BLaER1 (cell line): Measurements from ENCODE around the gene SDCCAG8.

Source experiments
- H3K27ac ChIP-seq: shearing (Covaris generic); formaldehyde crosslinking; 2 replicates; pipeline ENCODE4 v1.8.1; 2022
- H3K27me3 ChIP-seq: shearing (Covaris generic); formaldehyde crosslinking; 2 replicates; pipeline ENCODE4 v1.8.1; 2022
- H3K36me3 ChIP-seq: shearing (Covaris generic); formaldehyde crosslinking; 2 replicates; pipeline ENCODE4 v1.8.1; 2022
- H3K4me1 ChIP-seq: shearing (Covaris generic); formaldehyde crosslinking; 2 replicates; pipeline ENCODE4 v1.8.1; 2022
- H3K4me2 ChIP-seq: shearing (Covaris generic); formaldehyde crosslinking; 2 replicates; pipeline ENCODE4 v1.8.1; 2022
- H3K4me3 ChIP-seq: shearing (Covaris generic); formaldehyde crosslinking; 2 replicates; pipeline ENCODE4 v1.8.1; 2022
- H3K9ac ChIP-seq: shearing (Covaris generic); formaldehyde crosslinking; 2 replicates; pipeline ENCODE4 v1.8.1; 2022
- H3K9me3 ChIP-seq: shearing (Covaris generic); formaldehyde crosslinking; 2 replicates; pipeline ENCODE4 v1.8.1; 2022
- H4K20me1 ChIP-seq: shearing (Covaris generic); formaldehyde crosslinking; 2 replicates; pipeline ENCODE4 v1.8.1; 2022
- Cebpa-rat ChIP-seq: shearing (Covaris generic); IDR thresholded peaks from 2 replicates; pipeline ENCODE4 v1.8.1; 2022

The SDCCAG8 gene

GRCh38 chr1:243513726-243514491 lies 258.1 kb downstream of the SDCCAG8 start:
- no peaks in the 10 kb centered on the region for H4K20me1 ChIP-seq
- TF ChIP-seq Cebpa-rat: no peak
- H3K36me3 ChIP-seq: peaks cover 22% of the 10 kb centered on the region
- no peak overlapping the region for H3K27ac ChIP-seq
- H3K9ac ChIP-seq: no peak overlapping the region
- peak overlapping the region; percentile 82 for H3K4me2 ChIP-seq
- H3K4me1 ChIP-seq: peaks cover 35% of the 10 kb centered on the region
- H3K4me3 ChIP-seq: no peak overlapping the region
- peaks cover 14% of the 10 kb centered on the region for H3K9me3 ChIP-seq
- H3K27me3 ChIP-seq: no peaks in the 10 kb centered on the region

- H3K9ac ChIP-seq: no peak overlapping the region
- H3K36me3 ChIP-seq: peaks cover 22% of the 10 kb centered on the region
- no peak for TF ChIP-seq Cebpa-rat
- no peaks in the 10 kb centered on the region for H4K20me1 ChIP-seq
- no peak overlapping the region for H3K27ac ChIP-seq
- peaks cover 26% of the 10 kb centered on the region for H3K4me1 ChIP-seq
- peaks cover 14% of the 10 kb centered on the region for H3K9me3 ChIP-seq
- no peak overlapping the region for H3K4me3 ChIP-seq
- H3K4me2 ChIP-seq: no peak overlapping the region
- no peaks in the 10 kb centered on the region for H3K27me3 ChIP-seq
Measured at GRCh38 chr1:243514927-243515326, 259.1 kb downstream of the SDCCAG8 start.

GRCh38 chr1:243520831-243521230 lies 265.0 kb downstream of the SDCCAG8 start:
- TF ChIP-seq Cebpa-rat: no peak
- Histone ChIP-seq H3K4me2 (no peak overlapping the region), H3K36me3 (peaks cover 16% of the 10 kb centered on the region), H3K4me1 (peaks cover 7% of the 10 kb centered on the region; the same call in 1 of the 2 replicates), H3K27ac (no peak overlapping the region), H3K9me3 (peaks cover 14% of the 10 kb centered on the region), H4K20me1 (no peaks in the 10 kb centered on the region), H3K27me3 (no peaks in the 10 kb centered on the region), H3K4me3 (no peak overlapping the region), H3K9ac (no peak overlapping the region)

GRCh38 chr1:243523766-243524165 lies 267.9 kb downstream of the SDCCAG8 start:
- H3K36me3 ChIP-seq: peaks cover 11% of the 10 kb centered on the region
- no peak overlapping the region for H3K27ac ChIP-seq
- H3K4me2 ChIP-seq: no peak overlapping the region
- H3K9ac ChIP-seq: no peak overlapping the region
- H3K9me3 ChIP-seq: no peaks in the 10 kb centered on the region
- H3K27me3 ChIP-seq: no peaks in the 10 kb centered on the region
- no peaks in the 10 kb centered on the region for H4K20me1 ChIP-seq
- no peak overlapping the region for H3K4me3 ChIP-seq
- TF ChIP-seq Cebpa-rat: no peak
- peaks cover 7% of the 10 kb centered on the region; the same call in 1 of the 2 replicates for H3K4me1 ChIP-seq

GRCh38 chr1:243525085-243525487 lies 269.2 kb downstream of the SDCCAG8 start:
- H4K20me1 ChIP-seq: no peaks in the 10 kb centered on the region
- H3K4me2 ChIP-seq: no peak overlapping the region
- peaks cover 7% of the 10 kb centered on the region; the same call in 1 of the 2 replicates for H3K4me1 ChIP-seq
- H3K27ac ChIP-seq: no peak overlapping the region
- no peak for TF ChIP-seq Cebpa-rat
- H3K9ac ChIP-seq: no peak overlapping the region
- no peaks in the 10 kb centered on the region for H3K9me3 ChIP-seq
- peaks cover 11% of the 10 kb centered on the region for H3K36me3 ChIP-seq
- H3K27me3 ChIP-seq: no peaks in the 10 kb centered on the region
- H3K4me3 ChIP-seq: no peak overlapping the region

GRCh38 chr1:243526180-243526579 lies 270.3 kb downstream of the SDCCAG8 start:
- TF ChIP-seq Cebpa-rat: no peak
- Histone ChIP-seq H3K4me1 (peaks cover 7% of the 10 kb centered on the region; the same call in 1 of the 2 replicates), H3K4me3 (no peak overlapping the region), H3K27me3 (no peaks in the 10 kb centered on the region), H3K27ac (no peak overlapping the region), H3K4me2 (no peak overlapping the region), H4K20me1 (no peaks in the 10 kb centered on the region), H3K9ac (no peak overlapping the region), H3K9me3 (no peaks in the 10 kb centered on the region), H3K36me3 (peaks cover 11% of the 10 kb centered on the region)

- no peak for TF ChIP-seq Cebpa-rat
- no peak overlapping the region for H3K4me2 ChIP-seq
- H3K36me3 ChIP-seq: peaks cover 8% of the 10 kb centered on the region
- no peaks in the 10 kb centered on the region for H3K27me3 ChIP-seq
- no peak overlapping the region for H3K4me3 ChIP-seq
- no peak overlapping the region for H3K27ac ChIP-seq
- peaks cover 7% of the 10 kb centered on the region for H3K4me1 ChIP-seq
- H3K9me3 ChIP-seq: no peaks in the 10 kb centered on the region
- H3K9ac ChIP-seq: no peak overlapping the region
- H4K20me1 ChIP-seq: no peaks in the 10 kb centered on the region
Measured at GRCh38 chr1:243528459-243529121, 272.7 kb downstream of the SDCCAG8 start.

GRCh38 chr1:243529512-243529911 lies 273.7 kb downstream of the SDCCAG8 start:
- H3K36me3 ChIP-seq: peaks cover 4% of the 10 kb centered on the region; the same call in 1 of the 2 replicates
- H3K27me3 ChIP-seq: no peaks in the 10 kb centered on the region
- H3K27ac ChIP-seq: no peak overlapping the region
- H4K20me1 ChIP-seq: no peaks in the 10 kb centered on the region
- no peak overlapping the region for H3K4me2 ChIP-seq
- TF ChIP-seq Cebpa-rat: no peak
- peaks cover 7% of the 10 kb centered on the region for H3K4me1 ChIP-seq
- H3K4me3 ChIP-seq: no peak overlapping the region
- H3K9me3 ChIP-seq: no peaks in the 10 kb centered on the region
- no peak overlapping the region for H3K9ac ChIP-seq

- 0 out of 2 replicates have a peak, but pooled peaks cover 5% of the 10 kb centered on the region for H3K36me3 ChIP-seq
- H3K4me3 ChIP-seq: no peak overlapping the region
- no peak overlapping the region for H3K27ac ChIP-seq
- H3K27me3 ChIP-seq: no peaks in the 10 kb centered on the region
- H3K4me2 ChIP-seq: no peak overlapping the region
- no peak for TF ChIP-seq Cebpa-rat
- peaks cover 7% of the 10 kb centered on the region; the same call in 1 of the 2 replicates for H3K4me1 ChIP-seq
- H3K9me3 ChIP-seq: no peaks in the 10 kb centered on the region
- H4K20me1 ChIP-seq: no peaks in the 10 kb centered on the region
- H3K9ac ChIP-seq: no peak overlapping the region
Measured at GRCh38 chr1:243535014-243535413, 279.2 kb downstream of the SDCCAG8 start.

GRCh38 chr1:243539636-243540035 lies 283.8 kb downstream of the SDCCAG8 start:
- H3K4me2 ChIP-seq: no peak overlapping the region
- H3K4me3 ChIP-seq: no peak overlapping the region
- H4K20me1 ChIP-seq: no peaks in the 10 kb centered on the region
- H3K9me3 ChIP-seq: no peaks in the 10 kb centered on the region
- H3K27me3 ChIP-seq: no peaks in the 10 kb centered on the region
- peaks cover 19% of the 10 kb centered on the region for H3K36me3 ChIP-seq
- no peak overlapping the region for H3K9ac ChIP-seq
- peaks cover 7% of the 10 kb centered on the region; the same call in 1 of the 2 replicates for H3K4me1 ChIP-seq
- no peak overlapping the region for H3K27ac ChIP-seq
- TF ChIP-seq Cebpa-rat: no peak
